Naive thymus-derived CD4-positive, alpha-beta T cell (primary cell): Measurements from ENCODE around the gene WDR87. TPM values are rescaled to one million over a fixed set of nuclear protein-coding genes. Genes with fewer than 3 reads are reported as not detected.

Experiments used
- ATAC-seq: fragments of 150-1000 bp; cut with Tn5 transposase; 2 replicates; pipeline ENCODE4 v1.10.0; 2021; ENCODE audit warnings: mild to moderate bottlenecking, moderate library complexity
- CTCF ChIA-PET: fragments of 350-600 bp; sonication (Branson Sonifier 250); formaldehyde crosslinking; loops from one replicate; lab custom pipeline; 2021; ENCODE audit warnings: antibody characterized with exemption; lab: Charles Lee
- POLR2A ChIA-PET: fragments of 350-600 bp; sonication (Branson Sonifier 250); formaldehyde crosslinking; loops from one replicate; lab custom pipeline; 2021; ENCODE audit warnings: antibody characterized with exemption, inconsistent platforms; lab: Charles Lee
- DNase-seq, 9 donors: peaks; one replicate each; pipeline versions ENCODE4 v3.0.0 to v3.0.0-alpha.2; 2020 to 2022; ENCODE audit warnings: mixed read lengths in 1 of 9
- H3K27ac ChIP-seq: one replicate; pipeline ENCODE4 v1.7.0; 2013; ENCODE audit warnings: mild to moderate bottlenecking, low read depth, low read length, moderate library complexity
- H3K27me3 ChIP-seq, 2 donors: one replicate each; pipeline ENCODE4 v1.7.0; 2013; ENCODE audit warnings: low read length in 2 of 2, mild to moderate bottlenecking in 2 of 2, moderate library complexity in 2 of 2; ENCODE audit not compliant: control insufficient read depth in 2 of 2, insufficient read depth in 2 of 2
- H3K36me3 ChIP-seq, 3 experiments: 1 replicate in 2 of 3; 2 replicates in 1 of 3; pipeline ENCODE4 v1.7.0; 2013; ENCODE audit warnings: low read length in 3 of 3, mild to moderate bottlenecking in 3 of 3, moderate library complexity in 1 of 3; ENCODE audit not compliant: insufficient read depth in 3 of 3, control insufficient read depth in 2 of 3
- H3K4me1 ChIP-seq, 2 donors: one replicate each; pipeline ENCODE4 v1.7.0; 2013; ENCODE audit warnings: low read length in 2 of 2, mild to moderate bottlenecking in 2 of 2, moderate library complexity in 1 of 2; ENCODE audit not compliant: control insufficient read depth in 2 of 2, insufficient read depth in 2 of 2
- H3K4me3 ChIP-seq: 2 replicates; pipeline ENCODE4 v1.7.0; 2013; ENCODE audit warnings: mild to moderate bottlenecking, low read length
- H3K9me3 ChIP-seq, 3 experiments: 1 replicate in 2 of 3; 2 replicates in 1 of 3; pipeline ENCODE4 v1.7.0; 2013; ENCODE audit warnings: low read length in 3 of 3; ENCODE audit not compliant: control insufficient read depth in 2 of 3
- H3K27ac Mint-ChIP-seq, 9 donors: one replicate each; pipeline ENCODE4 v1.8.0; 2020 to 2022; ENCODE audit warnings: mixed read lengths in 9 of 9, mild to moderate bottlenecking in 8 of 9, moderate library complexity in 5 of 9, inconsistent platforms in 2 of 9
- H3K27me3 Mint-ChIP-seq, 5 donors: one replicate each; pipeline ENCODE4 v1.8.0; 2021 to 2022; ENCODE audit warnings: mixed read lengths in 5 of 5, mild to moderate bottlenecking in 1 of 5
- H3K36me3 Mint-ChIP-seq, 5 donors: one replicate each; pipeline ENCODE4 v1.8.0; 2020 to 2022; ENCODE audit warnings: mixed read lengths in 5 of 5, mild to moderate bottlenecking in 3 of 5, inconsistent platforms in 1 of 5
- H3K4me1 Mint-ChIP-seq, 7 donors: one replicate each; pipeline ENCODE4 v1.8.0; 2020 to 2022; ENCODE audit warnings: mixed read lengths in 7 of 7, mild to moderate bottlenecking in 3 of 7, inconsistent platforms in 1 of 7
- H3K4me3 Mint-ChIP-seq, 10 donors: one replicate each; pipeline ENCODE4 v1.8.0; 2020 to 2022; ENCODE audit warnings: mild to moderate bottlenecking in 10 of 10, mixed read lengths in 10 of 10, moderate library complexity in 6 of 10, inconsistent platforms in 2 of 10
- H3K9me3 Mint-ChIP-seq, 11 donors: one replicate each; pipeline ENCODE4 v1.8.0; 2020 to 2022; ENCODE audit warnings: mixed read lengths in 11 of 11, mild to moderate bottlenecking in 4 of 11, inconsistent platforms in 1 of 11, moderate library complexity in 1 of 11
- intact Hi-C, 2 donors: fragments of 100-400 bp; cut with micrococcal nuclease; formaldehyde crosslinking; loops; one replicate each; pipeline ENCODE4 v1.15.1; 2023
- polyA plus RNA-seq, 2 donors: library from polyadenylated mRNA; unstranded; fragments of 300-500 nt; fragmentation: Illumina TruSeq; gene quantifications; one replicate each; pipeline ENCODE4 v1.2.3, GENCODE V29; 2021
- total RNA-seq, 6 experiments: library from RNA in 5 of 6; stranded (reverse) in 5 of 6; gene quantifications; 1 replicate in 5 of 6; 2 replicates in 1 of 6; pipeline ENCODE4 v1.2.3 and lab custom pipeline; 2021 to 2026

The WDR87 gene
- total and polyA plus RNA-seq, 7 experiments from 2014 or later, result not detected

- H3K27me3 ChIP-seq, result no peaks in the 10 kb centered on the region
- no peaks in the 10 kb centered on the region for H3K4me1 ChIP-seq
- Mint-ChIP-seq H3K36me3 (peaks cover 0 to 41% (median 32%) of the 10 kb centered on the region in 5 donors), H3K4me3 (no peak overlapping the region), H3K9me3 (peaks cover 0 to 52% (median 7%) of the 10 kb centered on the region in 11 donors), H3K4me1 (peaks cover 0 to 9% (median 3%) of the 10 kb centered on the region in 7 donors), H3K27ac (peak overlapping the region in 1 of 9 donors; percentile 48), H3K27me3 (no peaks in the 10 kb centered on the region)
- H3K9me3 ChIP-seq, result peaks cover 0 to 4% (median 0%) of the 10 kb centered on the region in 3 experiments
- ATAC-seq (no peak), DNase-seq (no peak)
- H3K4me3 ChIP-seq, result no peak overlapping the region
- POLR2A ChIA-PET, result no interaction called here
- no peaks in the 10 kb centered on the region for H3K36me3 ChIP-seq
- intact Hi-C loops, result no loop called here
- CTCF ChIA-PET, result no interaction called here
- H3K27ac ChIP-seq, result no peak overlapping the region
Measured at GRCh38 chr19:37950471-37951175, 44.2 kb upstream of the WDR87 start.

- H3K36me3 ChIP-seq, result no peaks in the 10 kb centered on the region
- no peaks in the 10 kb centered on the region for H3K9me3 ChIP-seq
- no peaks in the 10 kb centered on the region for H3K27me3 ChIP-seq
- no peak overlapping the region for H3K4me3 ChIP-seq
- ATAC-seq, result no peak
- Mint-ChIP-seq H3K36me3 (peaks cover 0 to 41% (median 26%) of the 10 kb centered on the region in 5 donors), H3K9me3 (peaks cover 0 to 32% (median 2%) of the 10 kb centered on the region in 11 donors), H3K4me3 (no peak overlapping the region), H3K27ac (no peak overlapping the region), H3K27me3 (no peaks in the 10 kb centered on the region), H3K4me1 (peaks cover 0 to 9% (median 0%) of the 10 kb centered on the region in 7 donors)
- no peaks in the 10 kb centered on the region for H3K4me1 ChIP-seq
- ChIA-PET POLR2A (no interaction called here), CTCF (no interaction called here)
- intact Hi-C loops, result no loop called here
- no peak overlapping the region for H3K27ac ChIP-seq
- no peak for DNase-seq
Measured at GRCh38 chr19:37948362-37948761, 42.0 kb upstream of the WDR87 start.

- Mint-ChIP-seq H3K4me3 (no peak overlapping the region), H3K27me3 (no peaks in the 10 kb centered on the region), H3K4me1 (peaks cover 0 to 9% (median 0%) of the 10 kb centered on the region in 7 donors), H3K27ac (no peak overlapping the region), H3K36me3 (peaks cover 0 to 46% (median 26%) of the 10 kb centered on the region in 5 donors), H3K9me3 (peaks cover 0 to 26% (median 1%) of the 10 kb centered on the region in 11 donors)
- Histone ChIP-seq H3K9me3 (no peaks in the 10 kb centered on the region), H3K27me3 (no peaks in the 10 kb centered on the region), H3K4me1 (no peaks in the 10 kb centered on the region), H3K4me3 (no peak overlapping the region), H3K36me3 (no peaks in the 10 kb centered on the region), H3K27ac (no peak overlapping the region)
- DNase-seq (no peak), ATAC-seq (no peak)
- intact Hi-C loops, result no loop called here
- POLR2A ChIA-PET, result no interaction called here
- CTCF ChIA-PET, result no interaction called here
Measured at GRCh38 chr19:37947778-37948177, 41.4 kb upstream of the WDR87 start.

- no peak overlapping the region for H3K27ac ChIP-seq
- POLR2A ChIA-PET, result no interaction called here
- no peak for ATAC-seq
- H3K27me3 Mint-ChIP-seq, result no peaks in the 10 kb centered on the region
- CTCF ChIA-PET, result no interaction called here
- no peak overlapping the region for H3K4me3 Mint-ChIP-seq
- peaks cover 0 to 21% (median 0%) of the 10 kb centered on the region in 11 donors for H3K9me3 Mint-ChIP-seq
- no peaks in the 10 kb centered on the region for H3K36me3 ChIP-seq
- no peak for DNase-seq
- peaks cover 0 to 8% (median 0%) of the 10 kb centered on the region in 7 donors for H3K4me1 Mint-ChIP-seq
- no peaks in the 10 kb centered on the region for H3K27me3 ChIP-seq
- peaks cover 0 to 55% (median 35%) of the 10 kb centered on the region in 5 donors for H3K36me3 Mint-ChIP-seq
- intact Hi-C loops, result no loop called here
- H3K4me1 ChIP-seq, result no peaks in the 10 kb centered on the region
- H3K4me3 ChIP-seq, result no peak overlapping the region
- H3K9me3 ChIP-seq, result no peaks in the 10 kb centered on the region
- H3K27ac Mint-ChIP-seq, result peak overlapping the region in 1 of 9 donors; percentile 32
Measured at GRCh38 chr19:37946132-37946531, 39.7 kb upstream of the WDR87 start.

- H3K27ac ChIP-seq, result no peak overlapping the region
- H3K9me3 ChIP-seq, result no peaks in the 10 kb centered on the region
- no peaks in the 10 kb centered on the region for H3K36me3 ChIP-seq
- Mint-ChIP-seq H3K4me3 (no peak overlapping the region), H3K36me3 (peaks cover 0 to 58% (median 41%) of the 10 kb centered on the region in 5 donors), H3K9me3 (peaks cover 0 to 8% (median 0%) of the 10 kb centered on the region in 11 donors), H3K27ac (peak overlapping the region in 1 of 9 donors; percentile 46), H3K4me1 (peaks cover 0 to 5% (median 3%) of the 10 kb centered on the region in 7 donors), H3K27me3 (no peaks in the 10 kb centered on the region)
- DNase-seq, result no peak
- H3K4me1 ChIP-seq, result no peaks in the 10 kb centered on the region
- H3K4me3 ChIP-seq, result no peak overlapping the region
- no peaks in the 10 kb centered on the region for H3K27me3 ChIP-seq
- intact Hi-C loops, result no loop called here
- ChIA-PET POLR2A (no interaction called here), CTCF (no interaction called here)
- ATAC-seq, result no peak
Measured at GRCh38 chr19:37943480-37943879, 37.1 kb upstream of the WDR87 start.

- no peak overlapping the region for H3K4me3 ChIP-seq
- intact Hi-C loops, result no loop called here
- peaks cover 0 to 3% (median 0%) of the 10 kb centered on the region in 11 donors for H3K9me3 Mint-ChIP-seq
- POLR2A ChIA-PET, result no interaction called here
- no peaks in the 10 kb centered on the region for H3K27me3 ChIP-seq
- no peak overlapping the region for H3K27ac Mint-ChIP-seq
- DNase-seq (no peak), ATAC-seq (no peak)
- no peak overlapping the region for H3K4me3 Mint-ChIP-seq
- peaks cover 0 to 49% (median 39%) of the 10 kb centered on the region in 5 donors for H3K36me3 Mint-ChIP-seq
- H3K4me1 ChIP-seq, result no peaks in the 10 kb centered on the region
- H3K4me1 Mint-ChIP-seq, result peaks cover 0 to 9% (median 3%) of the 10 kb centered on the region in 7 donors
- no peaks in the 10 kb centered on the region for H3K9me3 ChIP-seq
- H3K36me3 ChIP-seq, result no peaks in the 10 kb centered on the region
- H3K27ac ChIP-seq, result no peak overlapping the region
- CTCF ChIA-PET, result no interaction called here
- no peaks in the 10 kb centered on the region for H3K27me3 Mint-ChIP-seq
Measured at GRCh38 chr19:37942516-37942902, 36.1 kb upstream of the WDR87 start.
